SK-N-SH (cell line): Measurements from ENCODE around the gene UBD. TPM values are rescaled to one million over a fixed set of nuclear protein-coding genes. Genes with fewer than 3 reads are reported as not detected.

Experiments
- CTCF ChIA-PET: fragments of 300-600, 350-600 bp; formaldehyde crosslinking; extraction: SDS; loops from one replicate; lab custom pipeline; 2021; lab: Yijun Ruan, JAX
- POLR2A ChIA-PET: fragments of 350-600 bp; sonication (Branson Sonifier 250); formaldehyde crosslinking; extraction: SDS; loops from one replicate; lab custom pipeline; 2020; ENCODE audit warnings: antibody characterized with exemption, inconsistent platforms; lab: Yijun Ruan, JAX
- DNase-seq: peaks from one replicate; pipeline ENCODE4 v3.0.0; 2012
- H2AFZ ChIP-seq: fragments of 200-600 bp; sonication (generic); 2 replicates; pipeline ENCODE4 v1.8.1; 2016; ENCODE audit warnings: antibody characterized with exemption, mild to moderate bottlenecking, low read depth
- H3F3A ChIP-seq: fragments of 200-600 bp; sonication (generic); replicated peaks from 2 replicates; pipeline ENCODE3; 2016; ENCODE audit warnings: antibody characterized with exemption, mild to moderate bottlenecking; ENCODE audit not compliant: insufficient read depth
- H3K27ac ChIP-seq, 2 experiments: fragments of 200-500 bp in 1 of 2; fragments of 200-600 bp in 1 of 2; sonication (Bioruptor generic) in 1 of 2; sonication (generic), shearing (Covaris generic) in 1 of 2; 2 replicates each; pipeline versions ENCODE4 v1.5.1 to v1.6.1; 2014 to 2016; ENCODE audit warnings: low read depth in 2 of 2, inconsistent platforms in 1 of 2, low read length in 1 of 2, mild to moderate bottlenecking in 1 of 2, mixed read lengths in 1 of 2
- H3K27me3 ChIP-seq: fragments of 200-600 bp; sonication (generic), shearing (Covaris generic); 2 replicates; pipeline ENCODE4 v1.6.1; 2016; ENCODE audit warnings: mixed run types; ENCODE audit not compliant: insufficient read depth
- H3K36me3 ChIP-seq, 2 experiments: fragments of 200-500 bp in 1 of 2; fragments of 200-600 bp in 1 of 2; sonication (Bioruptor generic) in 1 of 2; sonication (generic) in 1 of 2; replicated peaks in 1 of 2; 2 replicates each; pipeline versions ENCODE3 to v1.5.1; 2014 to 2016; ENCODE audit warnings: low read length in 1 of 2, mild to moderate bottlenecking in 1 of 2; ENCODE audit not compliant: insufficient read depth in 2 of 2, control insufficient read depth in 1 of 2
- H3K4me1 ChIP-seq, 2 experiments: fragments of 200-500 bp in 1 of 2; fragments of 200-600 bp in 1 of 2; sonication (Bioruptor generic) in 1 of 2; sonication (generic), shearing (Covaris generic) in 1 of 2; 2 replicates each; pipeline versions ENCODE4 v1.5.1 to v1.6.1; 2014 to 2016; ENCODE audit warnings: low read depth in 1 of 2, low read length in 1 of 2, mixed run types in 1 of 2; ENCODE audit not compliant: insufficient read depth in 2 of 2, control insufficient read depth in 1 of 2
- H3K4me2 ChIP-seq: fragments of 200-600 bp; sonication (generic), shearing (Covaris generic); 2 replicates; pipeline ENCODE4 v1.6.1; 2017; ENCODE audit warnings: mixed run types
- H3K4me3 ChIP-seq, 2 experiments: fragments of 200-500 bp in 1 of 2; fragments of 200-600 bp in 1 of 2; sonication (Bioruptor generic) in 1 of 2; sonication (generic), shearing (Covaris generic) in 1 of 2; 2 replicates each; pipeline versions ENCODE4 v1.5.1 to v1.8.1; 2014 to 2016; ENCODE audit warnings: low read depth in 2 of 2, inconsistent platforms in 1 of 2, low read length in 1 of 2, mild to moderate bottlenecking in 1 of 2, mixed read lengths in 1 of 2, moderate library complexity in 1 of 2
- H3K79me2 ChIP-seq: fragments of 200-600 bp; sonication (generic); 2 replicates; pipeline ENCODE4 v1.8.1; 2017; ENCODE audit warnings: mild to moderate bottlenecking; ENCODE audit not compliant: insufficient read depth
- H3K9ac ChIP-seq: fragments of 200-600 bp; sonication (generic); 2 replicates; pipeline ENCODE4 v1.6.1; 2017; ENCODE audit warnings: mixed run types
- H3K9me2 ChIP-seq: fragments of 200-600 bp; sonication (generic); 2 replicates; pipeline ENCODE4 v1.6.1; 2017; ENCODE audit warnings: mixed run types
- H3K9me3 ChIP-seq: fragments of 200-600 bp; sonication (generic); 2 replicates; pipeline ENCODE4 v1.6.1; 2017; ENCODE audit warnings: mixed run types, mild to moderate bottlenecking, moderate library complexity
- H4K20me1 ChIP-seq: fragments of 200-600 bp; sonication (generic); 2 replicates; pipeline ENCODE4 v1.6.1; 2017; ENCODE audit warnings: mild to moderate bottlenecking, mixed run types; ENCODE audit not compliant: insufficient read depth
- CHD2 ChIP-seq: fragments of 150-350 bp; IDR thresholded peaks from 2 replicates; pipeline ENCODE4 v1.6.1; 2018; ENCODE audit warnings: low read length; ENCODE audit not compliant: partially characterized antibody
- FOXJ3 ChIP-seq: sonication (generic); formaldehyde crosslinking; IDR thresholded peaks from 2 replicates; pipeline ENCODE4 v1.5.1; 2020; ENCODE audit warnings: mild to moderate bottlenecking, missing genetic modification reagents
- GABPA ChIP-seq: IDR thresholded peaks from 2 replicates; pipeline ENCODE4 v1.4.0; 2012; ENCODE audit warnings: low read depth, mild to moderate bottlenecking
- MEF2A ChIP-seq: IDR thresholded peaks from 2 replicates; pipeline ENCODE4 v1.4.0; 2012; ENCODE audit warnings: low read depth, borderline replicate concordance
- NRF1 ChIP-seq: IDR thresholded peaks from 2 replicates; pipeline ENCODE4 v1.6.1; 2012; ENCODE audit warnings: low read depth, mild to moderate bottlenecking, low read length
- POLR2AphosphoS5 ChIP-seq: IDR thresholded peaks from 2 replicates; pipeline ENCODE4 v1.6.1; 2012; ENCODE audit warnings: low read depth, low read length
- RAD21 ChIP-seq: IDR thresholded peaks from 2 replicates; pipeline ENCODE4 v1.6.1; 2012; ENCODE audit warnings: mild to moderate bottlenecking, low read length
- RCOR1 ChIP-seq: fragments of 150-350 bp; IDR thresholded peaks from 2 replicates; pipeline ENCODE4 v1.6.1; 2017; ENCODE audit warnings: antibody characterized with exemption, low read length
- RXRA ChIP-seq: IDR thresholded peaks from 2 replicates; pipeline ENCODE4 v1.4.0; 2012; ENCODE audit warnings: low read depth, mild to moderate bottlenecking, borderline replicate concordance
- SMC3 ChIP-seq: IDR thresholded peaks from 2 replicates; pipeline ENCODE4 v1.6.1; 2012; ENCODE audit warnings: low read depth, low read length, improper control_type of control experiment
- TCF12 ChIP-seq: IDR thresholded peaks from 2 replicates; pipeline ENCODE4 v1.4.0; 2012
- YY1 ChIP-seq: IDR thresholded peaks from 2 replicates; pipeline ENCODE4 v1.4.0; 2012; ENCODE audit warnings: low read depth, mild to moderate bottlenecking
- WGBS: methylation state at CpG from one replicate; pipeline ENCODE4 v1.1.6; 2017; ENCODE audit warnings: low lambda C conversion rate; 5-methylcytosine and 5-hydroxymethylcytosine counted together
- polyA plus RNA-seq, 3 experiments: library from polyadenylated mRNA; depleted of rRNA; stranded (reverse); fragments of >200 nt; gene quantifications; 2 replicates each; pipeline ENCODE4 v1.2.3, GENCODE V29; 2012
- TF ChIP-seq, protein P1 (sequence below): IDR thresholded peaks from 2 replicates; pipeline ENCODE4; 2012
- TF ChIP-seq, protein P2 (sequence below): IDR thresholded peaks from 2 replicates; pipeline ENCODE4 v1.4.0; 2012; ENCODE audit warnings: low read depth, borderline replicate concordance
- TF ChIP-seq, protein P3 (sequence below): IDR thresholded peaks from 2 replicates; pipeline ENCODE4 v1.4.0; 2012; ENCODE audit warnings: low read depth, borderline replicate concordance
- TF ChIP-seq, protein P4 (sequence below): IDR thresholded peaks from 2 replicates; pipeline ENCODE4 v1.4.0; 2012; ENCODE audit warnings: low read depth
- TF ChIP-seq, protein P5 (sequence below): fragments of 150-350 bp; IDR thresholded peaks from 2 replicates; pipeline ENCODE4 v1.6.1; 2017; ENCODE audit warnings: antibody characterized with exemption, low read length, low read depth, borderline replicate concordance
- TF ChIP-seq, protein P6 (sequence below): IDR thresholded peaks from 2 replicates; pipeline ENCODE4 v1.6.1; 2012; ENCODE audit warnings: mild to moderate bottlenecking, low read depth, low read length, moderate library complexity
- TF ChIP-seq, protein P7 (sequence below): fragments of 200-600 bp; sonication (generic); IDR thresholded peaks from 2 replicates; pipeline ENCODE4 v1.6.1; 2017; ENCODE audit warnings: antibody characterized with exemption, mild to moderate bottlenecking, moderate library complexity

Gene UBD
- polyA plus RNA-seq, 1 of the 3 experiments (the other 2 are of a cell fraction), result not detected

DNA sequence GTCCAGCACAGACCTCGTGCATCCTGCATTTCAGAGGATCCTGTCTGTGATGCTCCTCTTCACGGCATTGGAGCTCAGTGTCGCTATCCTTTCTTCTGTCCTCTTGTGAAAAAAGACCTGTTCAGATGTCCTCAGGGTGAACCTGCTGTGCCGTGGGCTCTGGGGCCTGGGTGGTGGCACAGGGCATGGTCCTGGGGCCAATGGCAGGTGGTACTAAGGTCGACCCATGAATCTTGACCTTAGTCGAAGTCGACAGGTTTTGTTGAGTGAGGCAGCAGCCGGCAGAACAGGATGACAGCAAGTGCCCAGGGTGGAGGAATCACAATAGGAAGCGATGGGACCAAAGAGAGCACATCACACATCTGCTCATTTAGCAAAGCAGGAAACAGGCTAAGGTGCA lies 49.8 kb downstream of the UBD start:
- Histone ChIP-seq H3K4me1 (no peaks in the 10 kb centered on the region), H2AFZ (no peak overlapping the region), H3K9me3 (no peaks in the 10 kb centered on the region), H3K9me2 (no peaks in the 10 kb centered on the region), H3K9ac (no peak overlapping the region), H3K4me3 (no peak overlapping the region), H3K4me2 (no peak overlapping the region), H3K27me3 (peaks cover 53% of the 10 kb centered on the region), H3K79me2 (no peaks in the 10 kb centered on the region), H3K36me3 (no peaks in the 10 kb centered on the region), H4K20me1 (no peaks in the 10 kb centered on the region), H3K27ac (no peak overlapping the region)
- 10% methylated on average over 8 of the region's 9 CpGs for WGBS
- POLR2A ChIA-PET, result no interaction called here
- DNase-seq, result no peak
- CTCF ChIA-PET, result interaction anchor here (1.5 kb wide), 1 partner anchor 22 kb away, joined by 4 read pairs; no protein-coding TSS in a partner anchor
- TF ChIP-seq YY1 (no peak), GABPA (no peak), POLR2AphosphoS5 (no peak), RXRA (no peak), FOXJ3 (CRISPR knock-in tag) (no peak), TCF12 (no peak), MEF2A (no peak), RCOR1 (no peak), RAD21 (no peak), NRF1 (no peak), SMC3 (no peak), CHD2 (no peak)
- TF ChIP-seq, protein P1, sequence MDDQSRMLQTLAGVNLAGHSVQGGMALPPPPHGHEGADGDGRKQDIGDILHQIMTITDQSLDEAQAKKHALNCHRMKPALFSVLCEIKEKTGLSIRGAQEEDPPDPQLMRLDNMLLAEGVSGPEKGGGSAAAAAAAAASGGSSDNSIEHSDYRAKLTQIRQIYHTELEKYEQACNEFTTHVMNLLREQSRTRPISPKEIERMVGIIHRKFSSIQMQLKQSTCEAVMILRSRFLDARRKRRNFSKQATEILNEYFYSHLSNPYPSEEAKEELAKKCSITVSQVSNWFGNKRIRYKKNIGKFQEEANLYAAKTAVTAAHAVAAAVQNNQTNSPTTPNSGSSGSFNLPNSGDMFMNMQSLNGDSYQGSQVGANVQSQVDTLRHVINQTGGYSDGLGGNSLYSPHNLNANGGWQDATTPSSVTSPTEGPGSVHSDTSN, result no peak
- TF ChIP-seq, protein P2, sequence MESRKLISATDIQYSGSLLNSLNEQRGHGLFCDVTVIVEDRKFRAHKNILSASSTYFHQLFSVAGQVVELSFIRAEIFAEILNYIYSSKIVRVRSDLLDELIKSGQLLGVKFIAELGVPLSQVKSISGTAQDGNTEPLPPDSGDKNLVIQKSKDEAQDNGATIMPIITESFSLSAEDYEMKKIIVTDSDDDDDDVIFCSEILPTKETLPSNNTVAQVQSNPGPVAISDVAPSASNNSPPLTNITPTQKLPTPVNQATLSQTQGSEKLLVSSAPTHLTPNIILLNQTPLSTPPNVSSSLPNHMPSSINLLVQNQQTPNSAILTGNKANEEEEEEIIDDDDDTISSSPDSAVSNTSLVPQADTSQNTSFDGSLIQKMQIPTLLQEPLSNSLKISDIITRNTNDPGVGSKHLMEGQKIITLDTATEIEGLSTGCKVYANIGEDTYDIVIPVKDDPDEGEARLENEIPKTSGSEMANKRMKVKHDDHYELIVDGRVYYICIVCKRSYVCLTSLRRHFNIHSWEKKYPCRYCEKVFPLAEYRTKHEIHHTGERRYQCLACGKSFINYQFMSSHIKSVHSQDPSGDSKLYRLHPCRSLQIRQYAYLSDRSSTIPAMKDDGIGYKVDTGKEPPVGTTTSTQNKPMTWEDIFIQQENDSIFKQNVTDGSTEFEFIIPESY, result no peak
- TF ChIP-seq, protein P3, sequence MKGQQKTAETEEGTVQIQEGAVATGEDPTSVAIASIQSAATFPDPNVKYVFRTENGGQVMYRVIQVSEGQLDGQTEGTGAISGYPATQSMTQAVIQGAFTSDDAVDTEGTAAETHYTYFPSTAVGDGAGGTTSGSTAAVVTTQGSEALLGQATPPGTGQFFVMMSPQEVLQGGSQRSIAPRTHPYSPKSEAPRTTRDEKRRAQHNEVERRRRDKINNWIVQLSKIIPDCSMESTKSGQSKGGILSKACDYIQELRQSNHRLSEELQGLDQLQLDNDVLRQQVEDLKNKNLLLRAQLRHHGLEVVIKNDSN, result no peak
- TF ChIP-seq, protein P4, sequence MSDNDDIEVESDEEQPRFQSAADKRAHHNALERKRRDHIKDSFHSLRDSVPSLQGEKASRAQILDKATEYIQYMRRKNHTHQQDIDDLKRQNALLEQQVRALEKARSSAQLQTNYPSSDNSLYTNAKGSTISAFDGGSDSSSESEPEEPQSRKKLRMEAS, result no peak
- TF ChIP-seq, protein P5, sequence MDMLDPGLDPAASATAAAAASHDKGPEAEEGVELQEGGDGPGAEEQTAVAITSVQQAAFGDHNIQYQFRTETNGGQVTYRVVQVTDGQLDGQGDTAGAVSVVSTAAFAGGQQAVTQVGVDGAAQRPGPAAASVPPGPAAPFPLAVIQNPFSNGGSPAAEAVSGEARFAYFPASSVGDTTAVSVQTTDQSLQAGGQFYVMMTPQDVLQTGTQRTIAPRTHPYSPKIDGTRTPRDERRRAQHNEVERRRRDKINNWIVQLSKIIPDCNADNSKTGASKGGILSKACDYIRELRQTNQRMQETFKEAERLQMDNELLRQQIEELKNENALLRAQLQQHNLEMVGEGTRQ, result no peak
- TF ChIP-seq, protein P6, sequence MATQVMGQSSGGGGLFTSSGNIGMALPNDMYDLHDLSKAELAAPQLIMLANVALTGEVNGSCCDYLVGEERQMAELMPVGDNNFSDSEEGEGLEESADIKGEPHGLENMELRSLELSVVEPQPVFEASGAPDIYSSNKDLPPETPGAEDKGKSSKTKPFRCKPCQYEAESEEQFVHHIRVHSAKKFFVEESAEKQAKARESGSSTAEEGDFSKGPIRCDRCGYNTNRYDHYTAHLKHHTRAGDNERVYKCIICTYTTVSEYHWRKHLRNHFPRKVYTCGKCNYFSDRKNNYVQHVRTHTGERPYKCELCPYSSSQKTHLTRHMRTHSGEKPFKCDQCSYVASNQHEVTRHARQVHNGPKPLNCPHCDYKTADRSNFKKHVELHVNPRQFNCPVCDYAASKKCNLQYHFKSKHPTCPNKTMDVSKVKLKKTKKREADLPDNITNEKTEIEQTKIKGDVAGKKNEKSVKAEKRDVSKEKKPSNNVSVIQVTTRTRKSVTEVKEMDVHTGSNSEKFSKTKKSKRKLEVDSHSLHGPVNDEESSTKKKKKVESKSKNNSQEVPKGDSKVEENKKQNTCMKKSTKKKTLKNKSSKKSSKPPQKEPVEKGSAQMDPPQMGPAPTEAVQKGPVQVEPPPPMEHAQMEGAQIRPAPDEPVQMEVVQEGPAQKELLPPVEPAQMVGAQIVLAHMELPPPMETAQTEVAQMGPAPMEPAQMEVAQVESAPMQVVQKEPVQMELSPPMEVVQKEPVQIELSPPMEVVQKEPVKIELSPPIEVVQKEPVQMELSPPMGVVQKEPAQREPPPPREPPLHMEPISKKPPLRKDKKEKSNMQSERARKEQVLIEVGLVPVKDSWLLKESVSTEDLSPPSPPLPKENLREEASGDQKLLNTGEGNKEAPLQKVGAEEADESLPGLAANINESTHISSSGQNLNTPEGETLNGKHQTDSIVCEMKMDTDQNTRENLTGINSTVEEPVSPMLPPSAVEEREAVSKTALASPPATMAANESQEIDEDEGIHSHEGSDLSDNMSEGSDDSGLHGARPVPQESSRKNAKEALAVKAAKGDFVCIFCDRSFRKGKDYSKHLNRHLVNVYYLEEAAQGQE, result no peak
- TF ChIP-seq, protein P7, sequence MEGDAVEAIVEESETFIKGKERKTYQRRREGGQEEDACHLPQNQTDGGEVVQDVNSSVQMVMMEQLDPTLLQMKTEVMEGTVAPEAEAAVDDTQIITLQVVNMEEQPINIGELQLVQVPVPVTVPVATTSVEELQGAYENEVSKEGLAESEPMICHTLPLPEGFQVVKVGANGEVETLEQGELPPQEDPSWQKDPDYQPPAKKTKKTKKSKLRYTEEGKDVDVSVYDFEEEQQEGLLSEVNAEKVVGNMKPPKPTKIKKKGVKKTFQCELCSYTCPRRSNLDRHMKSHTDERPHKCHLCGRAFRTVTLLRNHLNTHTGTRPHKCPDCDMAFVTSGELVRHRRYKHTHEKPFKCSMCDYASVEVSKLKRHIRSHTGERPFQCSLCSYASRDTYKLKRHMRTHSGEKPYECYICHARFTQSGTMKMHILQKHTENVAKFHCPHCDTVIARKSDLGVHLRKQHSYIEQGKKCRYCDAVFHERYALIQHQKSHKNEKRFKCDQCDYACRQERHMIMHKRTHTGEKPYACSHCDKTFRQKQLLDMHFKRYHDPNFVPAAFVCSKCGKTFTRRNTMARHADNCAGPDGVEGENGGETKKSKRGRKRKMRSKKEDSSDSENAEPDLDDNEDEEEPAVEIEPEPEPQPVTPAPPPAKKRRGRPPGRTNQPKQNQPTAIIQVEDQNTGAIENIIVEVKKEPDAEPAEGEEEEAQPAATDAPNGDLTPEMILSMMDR, result no peak
- TF ChIP-seq, all 33 proteins: peak for 0
- no peaks in the 10 kb centered on the region for H3F3A ChIP-seq
